GM19351 (cell line): Measurements from ENCODE around the gene LINGO4.
"Not testable (repeated sequence)": the region's sequence is repeated elsewhere in the genome, so short reads cannot be mapped to it uniquely, and the experiment has no call there.

Experiments
- ATAC-seq: cut with Tn5 transposase; IDR thresholded peaks from one replicate; pipeline ENCODE4 v1.9.1; 2021; ENCODE audit warnings: mild to moderate bottlenecking, moderate library complexity; ENCODE audit not compliant: unreplicated experiment

Gene LINGO4

DNA sequence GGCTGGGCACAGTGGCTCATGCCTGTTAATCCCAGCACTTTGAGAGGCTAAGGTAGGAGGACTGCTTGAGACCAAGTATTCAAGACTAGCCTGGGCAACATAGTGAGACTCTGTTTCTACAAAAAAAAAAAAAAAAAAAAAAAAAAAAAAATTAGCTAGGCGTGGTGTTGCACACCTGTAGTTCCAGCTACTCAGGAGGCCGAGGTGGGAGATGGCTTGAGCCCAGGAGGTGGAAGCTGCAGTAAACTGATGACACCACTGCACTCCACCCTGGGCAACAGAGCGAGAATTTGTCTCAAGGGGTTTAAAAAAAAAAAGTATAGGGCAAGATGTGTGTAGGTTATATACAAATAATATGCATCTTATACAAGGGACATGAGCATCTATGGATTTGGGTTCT, 17.5 kb downstream of the LINGO4 start:
- ATAC-seq = no peak

DNA sequence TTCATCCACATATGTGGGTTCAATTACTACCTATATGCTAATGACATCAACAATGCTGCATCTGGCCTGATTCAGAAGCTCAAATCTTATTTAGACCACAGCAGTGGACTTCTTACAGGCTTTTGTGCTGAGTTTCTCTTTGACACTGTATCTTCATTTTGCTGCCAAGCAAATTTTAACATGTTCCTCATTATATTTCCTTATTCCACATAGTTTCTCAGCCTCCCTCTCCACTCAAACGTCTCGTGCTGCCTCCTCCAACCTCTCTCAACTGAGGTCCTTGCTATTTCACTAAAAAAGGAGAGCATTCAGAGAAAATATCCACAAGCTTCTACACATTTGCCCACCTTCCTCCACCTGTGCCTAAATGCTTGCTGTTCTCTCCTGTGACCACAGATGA, 21.4 kb downstream of the LINGO4 start:
- ATAC-seq = no peak

DNA sequence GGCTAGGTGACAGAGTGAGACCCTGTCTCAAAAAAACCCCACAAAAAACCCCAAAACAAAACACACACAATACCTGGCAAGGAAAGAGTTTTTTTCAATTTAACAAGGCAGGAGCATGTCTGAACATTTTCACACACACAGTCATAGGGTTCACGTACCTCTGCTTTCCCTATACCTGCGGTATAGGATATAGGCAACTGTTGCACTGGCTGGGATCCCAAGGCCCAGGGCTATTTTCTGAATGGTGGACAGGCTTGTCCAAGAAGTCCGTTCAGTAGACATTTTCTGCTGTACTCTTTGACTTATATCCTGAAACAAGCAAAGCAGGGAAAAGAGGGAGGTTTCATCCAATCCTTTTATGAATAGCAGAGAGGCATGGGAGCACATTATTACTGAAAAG, 22.5 kb downstream of the LINGO4 start:
- ATAC-seq = no peak

DNA sequence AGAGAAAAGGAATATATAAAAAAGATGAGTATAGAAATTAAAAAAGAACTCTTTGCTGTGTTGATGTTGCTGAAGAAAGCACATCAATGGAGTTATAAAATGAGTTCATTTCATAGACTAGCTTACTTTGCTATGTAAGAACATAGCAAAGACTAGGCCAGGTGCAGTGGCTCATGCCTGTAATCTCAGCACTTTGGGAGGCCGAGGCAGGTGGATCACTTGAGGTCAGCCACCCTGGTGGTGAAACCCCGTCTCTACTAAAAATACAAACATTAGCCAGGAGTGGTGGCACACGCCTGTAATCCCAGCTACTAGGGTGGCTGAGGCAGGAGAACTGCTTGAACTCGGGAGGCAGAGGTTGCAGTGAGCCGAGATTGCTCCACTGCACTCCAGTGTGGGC, 23.2 kb downstream of the LINGO4 start:
- not testable (repeated sequence) for ATAC-seq

DNA sequence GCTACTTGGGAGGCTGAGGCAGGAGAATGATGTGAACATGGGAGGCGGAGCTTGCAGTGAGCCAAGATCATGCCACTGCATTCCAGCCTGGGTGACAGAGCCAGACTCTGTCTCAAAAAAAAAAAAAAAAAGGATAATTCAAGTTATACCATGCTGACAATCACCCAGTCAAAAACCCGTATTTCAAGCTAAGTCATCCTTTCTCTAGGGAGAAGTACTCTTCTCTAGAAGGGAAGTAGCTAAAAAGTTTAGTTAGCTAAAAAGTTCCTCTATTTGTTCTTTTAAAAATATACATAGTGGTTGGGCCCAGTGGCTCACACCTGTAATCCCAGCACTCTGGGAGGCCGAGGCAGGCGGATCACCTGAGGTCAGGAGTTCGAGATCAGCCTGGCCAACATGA, 24.5 kb downstream of the LINGO4 start:
- not testable (repeated sequence) for ATAC-seq

DNA sequence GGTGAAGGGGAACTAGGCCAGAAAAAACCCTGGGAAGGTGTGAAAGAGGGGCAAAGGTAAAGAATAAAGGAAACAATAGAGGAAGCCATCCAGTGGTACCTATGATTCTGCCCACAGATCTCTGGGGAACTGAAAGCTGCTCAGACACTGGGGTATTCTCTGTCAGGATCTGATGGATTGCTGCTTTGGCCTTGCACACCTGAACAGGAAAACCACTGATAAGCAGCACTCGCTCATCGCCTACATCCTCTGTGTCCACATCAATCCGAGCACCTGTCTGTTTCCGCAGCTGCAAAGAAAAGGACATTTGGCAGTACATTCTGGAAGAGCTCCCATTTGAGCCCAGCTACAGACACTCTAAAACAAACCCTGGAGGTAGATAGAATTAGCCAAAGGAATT, 25.4 kb downstream of the LINGO4 start:
- no peak for ATAC-seq

DNA sequence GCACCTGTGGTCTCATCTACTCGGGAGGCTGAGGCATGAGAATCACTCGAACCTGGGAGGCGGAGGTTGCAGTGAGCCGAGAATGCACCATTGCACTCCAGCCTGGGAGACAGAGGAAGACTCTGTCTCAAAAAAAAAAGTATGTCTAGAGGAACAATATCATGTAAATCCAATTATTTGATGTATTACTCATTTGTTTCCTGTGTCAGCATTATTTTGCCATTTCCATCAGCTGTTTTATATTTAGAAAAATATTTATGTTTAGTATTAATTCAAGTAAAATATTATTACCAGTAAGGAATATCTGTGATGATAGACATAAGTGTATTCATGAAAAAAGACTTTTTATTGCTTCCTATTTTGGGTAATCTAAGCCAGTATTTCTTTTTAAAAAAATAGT, 27.9 kb downstream of the LINGO4 start:
- no peak for ATAC-seq

DNA sequence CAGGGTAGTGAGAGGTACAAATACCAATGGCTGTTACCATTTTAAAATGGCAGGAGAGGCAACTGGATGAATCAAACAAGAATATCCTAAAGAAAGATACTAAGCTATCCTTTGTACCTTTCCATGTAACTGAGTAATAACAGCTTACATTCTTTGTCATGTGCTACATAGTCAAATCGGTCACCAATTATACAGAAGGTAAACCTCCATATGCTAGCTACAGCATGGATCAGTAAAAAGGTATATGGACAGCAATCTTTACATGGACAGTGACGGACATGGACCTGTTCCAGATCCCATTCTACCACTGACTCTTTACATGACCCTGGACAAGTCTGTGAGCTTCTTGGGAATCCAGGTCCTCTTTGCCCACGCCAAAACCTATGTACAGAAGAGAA, 28.6 kb downstream of the LINGO4 start:
- ATAC-seq = no peak

DNA sequence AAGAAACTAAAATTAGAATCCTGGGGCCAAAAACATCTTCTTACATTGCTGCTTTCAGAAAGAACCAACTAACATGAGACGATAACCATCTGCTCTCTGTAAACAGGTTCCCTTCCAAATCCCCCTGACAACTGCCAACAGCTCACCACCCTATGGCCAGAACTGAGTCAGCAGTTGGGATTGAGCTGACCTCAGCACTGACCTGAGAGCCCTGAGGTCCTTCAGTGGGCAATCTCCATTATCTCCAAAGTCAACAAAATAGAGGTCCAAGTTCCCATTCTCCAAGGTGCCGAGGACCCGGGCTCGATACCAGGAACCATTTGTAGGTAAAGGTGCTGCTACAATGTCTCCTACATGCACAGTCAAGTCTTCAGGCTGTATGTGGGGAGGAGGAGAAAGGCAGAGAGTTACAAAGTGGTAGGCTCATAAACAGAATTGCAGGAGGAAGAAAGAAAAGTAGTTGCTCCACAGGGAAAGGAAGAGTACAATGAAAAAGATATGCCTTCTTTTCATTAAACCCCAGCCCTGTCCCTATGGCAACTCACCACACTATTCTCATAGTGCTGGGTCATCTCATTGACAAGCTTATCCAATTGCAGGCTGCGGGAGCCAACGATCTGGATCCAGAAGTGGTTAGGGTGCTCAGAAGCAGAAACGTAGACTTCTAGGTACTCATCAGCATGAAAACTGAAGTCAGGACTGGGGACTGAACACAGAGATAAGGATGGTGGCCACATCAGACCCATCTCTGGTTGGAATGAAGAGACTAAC, 29.1 kb downstream of the LINGO4 start:
- no peak for ATAC-seq

DNA sequence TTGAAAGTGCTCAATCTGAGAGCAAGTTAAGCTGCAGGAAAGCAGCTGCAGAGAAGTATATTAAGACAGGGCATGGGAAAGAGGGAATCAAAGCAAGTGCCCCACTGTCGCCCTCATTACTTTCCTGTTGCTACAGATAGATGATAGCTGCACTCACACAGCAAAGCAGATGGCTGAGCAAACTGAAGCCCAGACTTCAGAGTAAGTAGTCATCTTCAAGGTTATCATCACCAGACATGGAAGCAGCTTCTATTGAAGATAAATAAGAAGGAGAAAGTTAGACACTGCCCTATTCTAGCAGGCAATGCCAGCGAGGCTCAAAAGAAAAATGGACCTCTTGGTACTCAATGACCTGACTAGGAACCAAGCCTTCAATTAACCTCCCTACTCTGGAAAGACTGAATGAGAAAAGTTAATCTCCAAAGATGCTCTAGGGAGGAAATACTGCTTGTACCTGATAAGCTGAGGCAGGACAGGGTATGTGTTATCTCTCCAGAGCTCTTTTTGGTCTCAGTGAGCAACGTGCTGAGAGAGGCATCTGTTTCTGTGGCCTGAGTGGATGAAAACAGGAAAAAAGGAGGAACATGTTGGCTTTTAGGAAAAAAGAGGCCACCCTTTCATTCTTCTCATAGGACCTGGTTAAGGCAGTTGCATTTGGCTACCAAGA, 30.8 kb downstream of the LINGO4 start:
- ATAC-seq = no peak

DNA sequence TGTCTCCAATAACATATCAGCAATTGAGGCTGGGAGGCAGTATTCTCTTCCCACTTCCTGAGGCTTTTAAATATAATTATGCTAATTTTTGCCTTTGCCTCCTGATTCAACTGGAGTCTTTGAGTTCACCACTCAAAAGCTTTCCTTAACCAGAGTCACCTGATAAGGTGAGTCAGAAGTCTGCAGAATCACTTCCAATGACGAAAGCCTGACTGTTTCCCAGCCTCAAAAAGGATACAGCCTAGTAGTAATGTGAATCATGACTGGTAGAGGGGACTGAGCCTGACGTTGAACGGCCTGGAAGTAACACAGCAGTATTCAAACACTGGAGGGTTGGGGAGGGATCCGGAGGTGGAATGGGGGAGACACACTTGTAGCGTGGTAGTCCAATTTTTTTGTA, 31.5 kb downstream of the LINGO4 start:
- no peak for ATAC-seq

DNA sequence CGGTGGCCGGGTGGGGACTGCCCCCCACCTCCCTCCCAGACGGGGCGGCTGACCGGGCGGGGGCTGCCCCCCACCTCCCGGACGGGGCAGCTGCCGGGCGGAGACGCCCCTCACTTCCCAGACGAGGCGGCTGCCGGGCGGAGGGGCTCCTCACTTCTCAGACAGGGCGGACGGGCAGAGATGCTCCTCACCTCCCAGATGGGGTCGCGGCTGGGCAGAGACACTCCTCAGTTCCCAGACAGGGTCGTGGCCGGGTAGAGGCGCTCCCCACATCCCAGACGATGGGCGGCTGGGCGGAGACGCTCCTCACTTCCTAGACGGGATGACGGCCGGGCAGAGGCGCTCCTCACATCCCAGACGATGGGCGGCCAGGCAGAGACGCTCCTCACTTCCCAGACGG, 35.9 kb downstream of the LINGO4 start:
- not testable (repeated sequence) for ATAC-seq

DNA sequence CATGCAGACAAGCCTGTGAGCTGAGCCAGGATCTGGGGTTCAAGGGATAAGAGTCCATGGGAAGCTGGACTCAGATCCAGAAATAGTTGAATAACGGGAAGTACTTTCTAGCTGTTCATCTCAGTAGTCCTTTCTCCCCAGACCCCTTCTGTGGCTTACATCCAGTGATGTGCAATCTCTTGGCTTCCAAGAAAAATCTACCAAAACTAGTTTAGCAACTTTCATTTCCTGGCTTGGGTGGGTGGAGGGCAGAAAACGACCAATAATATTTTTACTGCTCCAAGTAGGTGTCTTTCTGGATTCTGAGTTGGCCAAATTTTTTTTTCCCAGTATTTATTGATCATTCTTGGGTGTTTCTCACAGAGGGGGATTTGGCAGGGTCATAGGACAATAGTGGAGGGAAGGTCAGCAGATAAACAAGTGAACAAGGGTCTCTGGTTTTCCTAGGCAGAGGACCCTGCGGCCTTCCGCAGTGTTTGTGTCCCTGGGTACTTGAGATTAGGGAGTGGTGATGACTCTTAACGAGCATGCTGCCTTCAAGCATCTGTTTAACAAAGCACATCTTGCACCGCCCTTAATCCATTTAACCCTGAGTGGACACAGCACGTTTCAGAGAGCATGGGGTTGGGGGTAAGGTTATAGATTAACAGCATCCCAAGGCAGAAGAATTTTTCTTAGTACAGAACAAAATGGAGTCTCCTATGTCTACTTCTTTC, 36.7 kb downstream of the LINGO4 start:
- ATAC-seq = not testable (repeated sequence)

DNA sequence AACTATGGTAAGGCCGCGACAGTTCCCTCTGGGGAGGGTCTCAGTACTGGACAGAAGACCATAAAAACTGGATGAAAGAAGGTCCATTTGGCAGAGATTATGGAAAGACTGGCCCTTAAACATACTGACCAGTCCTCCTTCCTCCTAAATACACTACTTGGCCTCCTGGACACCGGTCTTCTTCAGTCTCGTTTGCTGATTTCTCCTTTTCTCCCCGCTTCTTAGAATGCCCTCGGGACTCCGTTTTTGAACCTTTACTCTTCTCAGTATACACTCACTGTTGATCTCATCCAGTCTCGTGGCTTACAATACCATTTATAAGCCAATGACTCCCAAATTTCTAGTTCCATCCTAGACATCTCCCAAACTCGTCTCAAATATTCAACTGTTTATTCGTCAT, 41.2 kb downstream of the LINGO4 start:
- no peak for ATAC-seq

DNA sequence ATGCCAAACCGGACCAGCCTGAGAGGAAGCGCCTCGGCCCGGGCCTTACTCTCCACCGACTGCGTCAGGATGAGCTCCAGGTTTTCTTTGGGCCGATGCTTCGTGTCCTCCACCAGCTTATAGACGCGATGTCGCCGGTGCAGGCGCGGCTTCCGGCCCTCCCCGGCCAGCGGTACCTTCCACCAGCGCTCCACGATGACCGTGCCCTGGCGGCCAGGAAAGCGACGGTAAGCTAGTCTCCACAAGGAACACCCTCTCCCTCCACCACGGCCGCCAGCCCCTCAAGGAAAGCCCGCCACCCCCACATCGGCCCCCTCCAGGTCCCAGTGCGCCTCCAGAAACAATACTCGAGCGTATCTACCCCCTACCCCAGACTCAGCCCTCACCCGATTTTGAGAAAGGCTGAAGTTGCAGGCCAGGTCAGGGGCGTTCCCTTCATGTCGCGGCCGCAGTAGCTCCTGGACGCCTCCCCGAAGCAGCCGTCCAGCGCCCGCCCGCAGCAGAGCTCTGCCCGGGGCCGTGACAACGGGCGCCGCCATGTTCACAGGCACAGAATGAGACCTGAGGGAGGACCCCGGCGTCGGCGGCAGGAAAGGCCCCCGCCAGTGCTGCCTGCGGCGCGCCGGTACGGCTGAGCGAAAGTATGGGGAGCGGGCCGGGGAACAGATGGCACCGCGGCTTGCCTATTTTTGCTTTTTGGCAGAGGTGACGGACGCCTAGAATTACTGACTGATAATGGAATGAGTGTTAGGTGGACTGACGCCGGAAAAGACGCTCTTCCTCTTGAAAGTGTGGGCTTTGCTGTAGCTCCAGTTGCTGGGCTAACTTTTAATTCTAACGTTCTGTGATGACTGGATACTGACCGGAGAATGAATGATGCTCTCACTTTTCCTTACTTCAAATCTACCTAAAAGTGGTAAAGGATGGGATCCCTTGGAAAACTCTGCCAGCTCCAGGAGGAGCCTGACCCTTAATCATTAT, 42.0 kb downstream of the LINGO4 start, which contains the start of gene MRPL9:
TSS of gene MRPL9 (minus strand) at position 556 of the 981 bp plus-strand sequence. CDS start at position 539, 17 bp downstream.
- peak; percentile 96 for ATAC-seq

DNA sequence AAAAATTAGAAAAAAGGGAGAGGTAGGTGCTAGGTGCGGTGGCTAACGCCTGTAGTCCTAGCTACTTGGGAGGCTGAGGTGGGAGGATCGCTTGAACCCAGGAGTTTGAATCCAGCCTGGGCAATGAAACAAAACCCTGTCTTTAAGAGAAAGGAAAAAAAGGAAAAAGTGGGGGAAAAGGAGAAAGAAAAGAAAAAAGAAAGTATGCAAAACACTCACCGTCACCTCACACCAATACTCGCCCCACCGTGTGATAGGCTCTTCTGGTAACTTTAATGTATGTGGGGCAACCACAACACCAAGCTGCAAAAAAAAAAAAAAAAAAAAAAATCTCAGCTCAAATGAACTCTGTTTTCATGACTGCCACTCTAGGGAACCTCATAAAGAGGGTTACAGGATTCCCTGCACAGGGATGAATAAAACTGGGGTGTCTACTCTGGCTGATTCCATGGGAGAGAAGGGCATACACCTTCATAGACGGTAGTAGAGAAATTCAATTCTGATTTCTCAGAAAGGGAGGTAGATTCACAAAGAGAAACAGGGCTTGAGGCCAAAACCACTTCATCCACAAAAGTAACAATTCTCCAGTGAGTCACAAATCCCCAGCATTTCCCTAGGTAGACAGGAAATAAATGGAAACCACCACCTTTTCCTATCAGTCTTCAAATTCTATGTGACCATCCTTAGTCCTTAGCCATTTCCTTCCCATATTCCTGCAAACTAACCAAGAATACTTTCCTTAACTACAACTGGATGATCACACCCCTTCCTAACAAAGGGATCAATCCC, 44.4 kb downstream of the LINGO4 start:
- ATAC-seq = no peak

DNA sequence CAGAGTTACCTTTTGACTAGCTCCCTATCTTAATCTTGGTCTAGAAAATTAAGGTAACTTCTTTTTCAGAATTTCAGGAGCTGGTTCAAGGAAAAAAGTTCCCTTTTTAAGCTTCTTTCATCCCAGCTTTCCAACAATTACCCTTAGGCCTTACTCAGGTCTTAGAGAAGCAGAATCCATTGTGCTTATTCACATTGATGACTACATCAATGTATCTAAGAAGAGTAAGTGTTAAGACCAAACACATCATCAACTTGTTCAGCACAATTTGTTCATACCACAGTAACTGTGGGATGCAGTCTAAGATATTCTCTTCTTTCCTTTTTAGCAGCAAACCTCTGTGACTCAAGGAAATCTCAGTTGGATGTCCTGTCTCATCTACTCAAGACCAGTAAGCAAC, 46.0 kb downstream of the LINGO4 start:
- ATAC-seq = no peak

DNA sequence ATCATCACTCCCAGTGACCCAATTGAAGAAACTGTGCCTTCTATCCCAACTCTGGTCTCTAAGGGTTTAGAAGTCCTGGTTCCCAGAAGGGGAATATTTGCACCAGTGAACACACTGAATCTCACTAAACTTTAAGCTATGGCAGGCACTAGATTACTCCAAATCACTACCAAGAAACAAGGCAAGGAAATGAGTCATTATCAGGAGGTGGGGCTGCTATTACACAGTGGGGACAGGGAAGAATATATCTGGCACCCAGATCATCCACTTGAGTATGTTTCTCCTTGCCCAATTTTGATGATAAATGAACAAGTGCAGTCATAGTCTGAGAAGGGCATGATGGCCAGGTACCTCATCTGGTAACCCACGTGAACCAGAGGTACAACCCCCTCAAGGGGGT, 48.9 kb downstream of the LINGO4 start:
- no peak for ATAC-seq
